Lung (tissue), 12 donors: ENCODE measurements around the gene KCNMA1. TPM values are rescaled to one million over a fixed set of nuclear protein-coding genes. Genes with fewer than 3 reads are reported as not detected.
A peak's percentile ranks its signal among the peaks of the same experiment; 100 is the strongest.

Experiments used
- ATAC-seq: fragments of 200-7000 bp; cut with Tn5 transposase; one replicate; pipeline ENCODE4 v1.9.1; 2020; ENCODE audit warnings: moderate number of reproducible peaks; ENCODE audit not compliant: insufficient read depth, low FRiP score
- DNase-seq, 3 donors: peaks; one replicate each; pipeline ENCODE4 v3.0.0-alpha.2; 2013 to 2017
- H3K27ac ChIP-seq, 2 donors: one replicate each; pipeline ENCODE4 v1.5.1; 2013; ENCODE audit warnings: mild to moderate bottlenecking in 2 of 2, moderate library complexity in 2 of 2, control low read depth in 1 of 2, inconsistent platforms in 1 of 2, low read depth in 1 of 2, low read length in 1 of 2
- H3K27me3 ChIP-seq, 3 donors: one replicate each; pipeline ENCODE4 v1.5.1; 2013; ENCODE audit warnings: low read length in 2 of 3; ENCODE audit not compliant: control insufficient read depth in 3 of 3, insufficient read depth in 3 of 3
- H3K36me3 ChIP-seq, 4 donors: one replicate each; pipeline ENCODE4 v1.5.1; 2013; ENCODE audit warnings: low read length in 4 of 4, mild to moderate bottlenecking in 1 of 4, moderate library complexity in 1 of 4; ENCODE audit not compliant: control insufficient read depth in 4 of 4, insufficient read depth in 4 of 4
- H3K4me1 ChIP-seq, 5 donors: one replicate each; pipeline ENCODE4 v1.5.1; 2013; ENCODE audit warnings: low read length in 5 of 5, mild to moderate bottlenecking in 2 of 5, moderate library complexity in 1 of 5; ENCODE audit not compliant: control insufficient read depth in 5 of 5, insufficient read depth in 5 of 5
- H3K4me3 ChIP-seq: one replicate; pipeline ENCODE4 v1.5.1; 2013; ENCODE audit warnings: mild to moderate bottlenecking, control low read depth, moderate library complexity
- H3K9ac ChIP-seq, 2 donors: one replicate each; pipeline ENCODE4 v1.5.1; 2013; ENCODE audit warnings: low read length in 2 of 2, control low read depth in 1 of 2; ENCODE audit not compliant: insufficient read depth in 1 of 2
- H3K9me3 ChIP-seq, 4 donors: one replicate each; pipeline ENCODE4 v1.5.1; 2013; ENCODE audit warnings: low read length in 3 of 4, mild to moderate bottlenecking in 1 of 4, moderate library complexity in 1 of 4; ENCODE audit not compliant: control insufficient read depth in 4 of 4, insufficient read depth in 3 of 4
- CTCF ChIP-seq: IDR thresholded peaks from 2 replicates; pipeline ENCODE4 v1.5.1; 2012; ENCODE audit warnings: mild to moderate bottlenecking; ENCODE audit errors: control extremely low read depth, extremely low read depth
- WGBS, 2 donors: extraction: QIAGEN DNeasy Blood & Tissue Kit; methylation state at CpG; one replicate each; pipeline ENCODE4 v1.1.7; 2013; 5-methylcytosine and 5-hydroxymethylcytosine counted together
- polyA plus RNA-seq, 2 donors: library from polyadenylated mRNA; stranded (reverse); fragments of 200-250 nt; gene quantifications; one replicate each; pipeline ENCODE4 v1.2.1, GENCODE V29; 2013
- total RNA-seq, 2 donors: library from RNA; depleted of rRNA in 1 of 2; stranded (reverse); fragments of >200 nt in 1 of 2; gene quantifications; one replicate each; pipeline ENCODE4 v1.2.1, GENCODE V29; 2014 to 2021
- donor health status: control.
- donor health status: control.
- donor health status: Bipolar disorder and iron deficiency.
- donor health status: healthy.
- donor health status: DM: yes; HTN: yes; CAD: no.

Gene KCNMA1
- total and polyA plus RNA-seq, 4 donors: 3.8 to 13.0 (median 5.5) TPM

GRCh38 chr10:77588886-77589285 is 48.7 kb downstream of the KCNMA1 start:
- H3K9ac ChIP-seq: no peak overlapping the region
- no peaks in the 10 kb centered on the region for H3K36me3 ChIP-seq
- no peaks in the 10 kb centered on the region for H3K9me3 ChIP-seq
- H3K27ac ChIP-seq: no peak overlapping the region
- TF ChIP-seq CTCF: no peak
- 90 to 95% methylated on average over 7 of the region's 7 CpGs for WGBS, 2 donors
- ATAC-seq: no peak
- H3K27me3 ChIP-seq: no peaks in the 10 kb centered on the region
- DNase-seq: no peak
- H3K4me1 ChIP-seq: no peaks in the 10 kb centered on the region
- no peak overlapping the region for H3K4me3 ChIP-seq

GRCh38 chr10:77587416-77587790 is 50.2 kb downstream of the KCNMA1 start:
- ATAC-seq (no peak), DNase-seq (no peak)
- H3K27me3 ChIP-seq: no peaks in the 10 kb centered on the region
- WGBS, 2 donors: 90 to 97% methylated on average over 3 of the region's 3 CpGs
- peaks cover 0 to 1% (median 0%) of the 10 kb centered on the region in 4 donors for H3K9me3 ChIP-seq
- H3K9ac ChIP-seq: no peak overlapping the region
- H3K27ac ChIP-seq: no peak overlapping the region
- TF ChIP-seq CTCF: no peak
- H3K4me3 ChIP-seq: no peak overlapping the region
- no peaks in the 10 kb centered on the region for H3K4me1 ChIP-seq
- no peaks in the 10 kb centered on the region for H3K36me3 ChIP-seq

GRCh38 chr10:77586719-77587415 is 50.7 kb downstream of the KCNMA1 start:
- WGBS, 2 donors: 58 to 68% methylated on average over 7 of the region's 7 CpGs
- no peak for TF ChIP-seq CTCF
- no peak overlapping the region for H3K9ac ChIP-seq
- no peak overlapping the region for H3K4me3 ChIP-seq
- peak; percentile 39 to 81 (median 46) for DNase-seq
- H3K27me3 ChIP-seq: no peaks in the 10 kb centered on the region
- no peak overlapping the region for H3K27ac ChIP-seq
- peaks cover 0 to 1% (median 0%) of the 10 kb centered on the region in 4 donors for H3K9me3 ChIP-seq
- peak; percentile 34 for ATAC-seq
- no peaks in the 10 kb centered on the region for H3K4me1 ChIP-seq
- H3K36me3 ChIP-seq: no peaks in the 10 kb centered on the region

- ATAC-seq (no peak), DNase-seq (no peak)
- Histone ChIP-seq H3K36me3 (no peaks in the 10 kb centered on the region), H3K4me1 (no peaks in the 10 kb centered on the region), H3K9me3 (peaks cover 0 to 1% (median 0%) of the 10 kb centered on the region in 4 donors), H3K27ac (no peak overlapping the region), H3K9ac (no peak overlapping the region), H3K27me3 (no peaks in the 10 kb centered on the region), H3K4me3 (no peak overlapping the region)
- no peak for TF ChIP-seq CTCF
- WGBS, 2 donors: 85 to 88% methylated on average over 6 of the region's 6 CpGs
Measured at GRCh38 chr10:77584938-77585337, 52.7 kb downstream of the KCNMA1 start.
